Measurements from ENCODE around the gene DPH1.

DPH1 gene

GRCh38 chr17:2023692-2024571 is 6.0 kb upstream of the DPH1 start:
- TF ChIP-seq CTCF (IDR thresholded peaks at IDR 0.05; ENCODE audit: low read depth, low read length, missing control alignments) = no peak
- H3K4me3 ChIP-seq (replicated peaks; ENCODE audit: low read depth, low read length) = peak overlapping the region; percentile 47
- no peak for DNase-seq (ENCODE audit: extremely low read depth, low read depth)

GRCh38 chr17:2024572-2025219 is 5.3 kb upstream of the DPH1 start:
- no peak for DNase-seq (ENCODE audit: extremely low read depth, low read depth)
- no peak for TF ChIP-seq CTCF (IDR thresholded peaks at IDR 0.05; ENCODE audit: low read depth, low read length, missing control alignments)

GRCh38 chr17:2025220-2025621 is 4.7 kb upstream of the DPH1 start, which contains the start of gene RTN4RL1:
TSS of gene RTN4RL1 (minus strand) at chr17:2025334. CDS start at chr17:2024865, 469 bp downstream.
- no peak for TF ChIP-seq CTCF (IDR thresholded peaks at IDR 0.05; ENCODE audit: low read depth, low read length, missing control alignments)
- peak within 1 kb of the TSS; percentile 47 for H3K4me3 ChIP-seq (replicated peaks; ENCODE audit: low read depth, low read length)
- DNase-seq (ENCODE audit: extremely low read depth, low read depth) = no peak

More at GRCh38 chr17:2024572-2025219, 5.3 kb upstream of the DPH1 start:
- peak overlapping the region; percentile 47 for H3K4me3 ChIP-seq (replicated peaks; ENCODE audit: low read depth, low read length)

- DNase-seq (ENCODE audit: extremely low read depth, low read depth) = no peak
- TF ChIP-seq CTCF (IDR thresholded peaks at IDR 0.05; ENCODE audit: low read depth, low read length, missing control alignments) = peak; percentile 83
- peak overlapping the region; percentile 47 for H3K4me3 ChIP-seq (replicated peaks; ENCODE audit: low read depth, low read length)
Measured at GRCh38 chr17:2025622-2026309, 4.2 kb upstream of the DPH1 start.

GRCh38 chr17:2027528-2028233 is 2.3 kb upstream of the DPH1 start:
- DNase-seq (ENCODE audit: extremely low read depth, low read depth) = no peak
- no peak overlapping the region for H3K4me3 ChIP-seq (replicated peaks; ENCODE audit: low read depth, low read length)
- no peak for TF ChIP-seq CTCF (IDR thresholded peaks at IDR 0.05; ENCODE audit: low read depth, low read length, missing control alignments)

- no peak for TF ChIP-seq CTCF (IDR thresholded peaks at IDR 0.05; ENCODE audit: low read depth, low read length, missing control alignments)
- no peak for DNase-seq (ENCODE audit: extremely low read depth, low read depth)
- no peak overlapping the region for H3K4me3 ChIP-seq (replicated peaks; ENCODE audit: low read depth, low read length)
Measured at GRCh38 chr17:2028234-2028614, 1.7 kb upstream of the DPH1 start.
